ENCODE data around the gene TSPAN5. TPM values are rescaled to one million over a fixed set of nuclear protein-coding genes. Genes with fewer than 3 reads are reported as not detected.

The TSPAN5 gene
- total and polyA plus RNA-seq, 4 experiments from 2014 or later = 16.8 to 40.4 (median 25.7) TPM

DNA sequence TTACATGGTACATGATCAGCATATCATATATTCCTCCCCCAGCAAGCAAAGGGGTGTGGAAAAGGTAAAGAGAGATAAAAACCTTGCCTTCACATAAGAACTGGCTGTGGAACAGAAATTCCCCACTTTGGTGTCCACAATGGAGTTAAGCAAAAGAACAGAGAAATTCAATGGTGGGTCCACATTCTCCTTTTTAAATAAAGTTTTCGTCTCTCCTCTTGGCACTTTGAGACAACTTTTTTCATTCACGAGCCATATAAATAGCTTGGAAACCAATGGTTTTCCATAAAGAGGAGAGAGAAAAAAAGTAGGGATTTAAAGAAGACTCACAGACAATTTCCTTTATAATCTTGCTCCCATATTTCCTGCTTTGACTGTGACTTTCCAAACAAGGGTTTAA, 148.1 kb downstream of the TSPAN5 start:
- ChIA-PET POLR2A (ENCODE audit: partially characterized antibody) (no interaction called here), CTCF (ENCODE audit: partially characterized antibody) (interaction anchor here (1.8 kb wide), 1 partner anchor 19 kb away, joined by 6 read pairs; no protein-coding TSS in a partner anchor)
- intact Hi-C loops (cut with micrococcal nuclease) = no loop called here
- Histone ChIP-seq H3K27me3 (ENCODE audit: insufficient read depth, low read length) (no peaks in the 10 kb centered on the region), H3K27ac (ENCODE audit: low read depth, low read length) (no peak overlapping the region), H3K4me1 (ENCODE audit: insufficient read depth, low read length) (peaks cover 17% of the 10 kb centered on the region), H3K4me3 (ENCODE audit: low read length in 2 of 2) (no peak overlapping the region), H3K9me3 (ENCODE audit: control insufficient read depth in 1 of 2, low read length in 2 of 2) (no peaks in the 10 kb centered on the region), H3K36me3 (ENCODE audit: insufficient read depth, low read length) (no peaks in the 10 kb centered on the region)
- peak overlapping the region in 2 of 8 donors; percentile 16 to 63 for H3K4me3 Mint-ChIP-seq
- H3K36me3 Mint-ChIP-seq = peaks cover 8 to 13% of the 10 kb centered on the region in 2 donors
- peaks cover 25 to 54% (median 38%) of the 10 kb centered on the region in 4 donors for H3K4me1 Mint-ChIP-seq
- DNase-seq = no peak
- H3K9me3 Mint-ChIP-seq = no peaks in the 10 kb centered on the region
- peak overlapping the region in 1 of 7 donors; percentile 7 for H3K27ac Mint-ChIP-seq
- no peaks in the 10 kb centered on the region for H3K27me3 Mint-ChIP-seq

GRCh38 chr4:98509721-98510120, 148.7 kb downstream of the TSPAN5 start:
- no peaks in the 10 kb centered on the region for H3K36me3 ChIP-seq (ENCODE audit: insufficient read depth, low read length)
- peaks cover 20 to 47% (median 34%) of the 10 kb centered on the region in 4 donors for H3K4me1 Mint-ChIP-seq
- H3K27ac Mint-ChIP-seq = peak overlapping the region in 1 of 7 donors; percentile 25
- no peaks in the 10 kb centered on the region for H3K9me3 ChIP-seq (ENCODE audit: control insufficient read depth in 1 of 2, low read length in 2 of 2)
- H3K27ac ChIP-seq (ENCODE audit: low read depth, low read length) = no peak overlapping the region
- H3K36me3 Mint-ChIP-seq = peaks cover 12 to 16% of the 10 kb centered on the region in 2 donors
- H3K9me3 Mint-ChIP-seq = no peaks in the 10 kb centered on the region
- peaks cover 12% of the 10 kb centered on the region for H3K4me1 ChIP-seq (ENCODE audit: insufficient read depth, low read length)
- H3K4me3 ChIP-seq (ENCODE audit: low read length in 2 of 2) = no peak overlapping the region
- H3K27me3 ChIP-seq (ENCODE audit: insufficient read depth, low read length) = no peaks in the 10 kb centered on the region
- H3K27me3 Mint-ChIP-seq = no peaks in the 10 kb centered on the region
- ChIA-PET CTCF (ENCODE audit: partially characterized antibody) (interaction anchor here (1.8 kb wide), 1 partner anchor 18 kb away, joined by 6 read pairs; no protein-coding TSS in a partner anchor), POLR2A (ENCODE audit: partially characterized antibody) (no interaction called here)
- intact Hi-C loops (cut with micrococcal nuclease) = no loop called here
- DNase-seq = no peak
- H3K4me3 Mint-ChIP-seq = no peak overlapping the region

GRCh38 chr4:98508829-98509598, 149.4 kb downstream of the TSPAN5 start:
- ChIA-PET POLR2A (ENCODE audit: partially characterized antibody) (no interaction called here), CTCF (ENCODE audit: partially characterized antibody) (no interaction called here)
- no peak for DNase-seq
- intact Hi-C loops (cut with micrococcal nuclease) = no loop called here
- Mint-ChIP-seq H3K4me1 (peaks cover 19 to 45% (median 32%) of the 10 kb centered on the region in 4 donors), H3K4me3 (no peak overlapping the region), H3K36me3 (peaks cover 18 to 19% of the 10 kb centered on the region in 2 donors), H3K27me3 (no peaks in the 10 kb centered on the region), H3K27ac (peak overlapping the region in 2 of 7 donors; percentile 25 to 46), H3K9me3 (no peaks in the 10 kb centered on the region)
- peaks cover 12% of the 10 kb centered on the region for H3K4me1 ChIP-seq (ENCODE audit: insufficient read depth, low read length)
- H3K4me3 ChIP-seq (ENCODE audit: low read length in 2 of 2) = no peak overlapping the region
- H3K9me3 ChIP-seq (ENCODE audit: control insufficient read depth in 1 of 2, low read length in 2 of 2) = no peaks in the 10 kb centered on the region
- H3K36me3 ChIP-seq (ENCODE audit: insufficient read depth, low read length) = no peaks in the 10 kb centered on the region
- no peaks in the 10 kb centered on the region for H3K27me3 ChIP-seq (ENCODE audit: insufficient read depth, low read length)
- no peak overlapping the region for H3K27ac ChIP-seq (ENCODE audit: low read depth, low read length)

DNA sequence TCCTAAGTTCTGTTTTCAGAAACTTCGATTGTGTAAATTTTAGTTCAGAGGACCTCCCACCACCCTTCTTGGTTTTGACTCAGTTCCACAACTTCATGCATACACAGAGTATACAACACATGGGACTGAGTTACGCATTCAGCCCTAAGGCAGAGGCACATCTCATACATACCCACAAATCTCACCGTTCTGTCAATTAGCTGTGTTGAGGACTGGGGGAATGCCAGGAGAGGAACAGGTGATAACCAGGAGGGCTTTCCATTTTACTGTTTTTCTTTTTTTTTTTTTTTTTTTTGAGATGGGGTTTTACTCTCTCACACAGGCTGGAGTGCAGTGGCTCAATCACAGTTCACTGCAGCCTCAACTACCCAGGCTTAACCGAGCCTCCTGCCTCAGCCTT, 150.2 kb downstream of the TSPAN5 start:
- CTCF ChIA-PET (ENCODE audit: partially characterized antibody) = no interaction called here
- Histone ChIP-seq H3K4me1 (ENCODE audit: insufficient read depth, low read length) (peaks cover 12% of the 10 kb centered on the region), H3K36me3 (ENCODE audit: insufficient read depth, low read length) (no peaks in the 10 kb centered on the region), H3K27me3 (ENCODE audit: insufficient read depth, low read length) (no peaks in the 10 kb centered on the region), H3K9me3 (ENCODE audit: control insufficient read depth in 1 of 2, low read length in 2 of 2) (no peaks in the 10 kb centered on the region), H3K4me3 (ENCODE audit: low read length in 2 of 2) (no peak overlapping the region), H3K27ac (ENCODE audit: low read depth, low read length) (no peak overlapping the region)
- Mint-ChIP-seq H3K4me3 (no peak overlapping the region), H3K27me3 (no peaks in the 10 kb centered on the region), H3K27ac (no peak overlapping the region), H3K36me3 (peaks cover 18 to 21% of the 10 kb centered on the region in 2 donors), H3K4me1 (peaks cover 18 to 42% (median 31%) of the 10 kb centered on the region in 4 donors), H3K9me3 (no peaks in the 10 kb centered on the region)
- intact Hi-C loops (cut with micrococcal nuclease) = no loop called here
- no peak for DNase-seq
- POLR2A ChIA-PET (ENCODE audit: partially characterized antibody) = no interaction called here

GRCh38 chr4:98507299-98507698, 151.1 kb downstream of the TSPAN5 start:
- Mint-ChIP-seq H3K4me3 (no peak overlapping the region), H3K27me3 (no peaks in the 10 kb centered on the region), H3K27ac (no peak overlapping the region), H3K4me1 (peaks cover 13 to 32% (median 24%) of the 10 kb centered on the region in 4 donors), H3K36me3 (peaks cover 23 to 30% of the 10 kb centered on the region in 2 donors), H3K9me3 (no peaks in the 10 kb centered on the region)
- Histone ChIP-seq H3K27me3 (ENCODE audit: insufficient read depth, low read length) (no peaks in the 10 kb centered on the region), H3K9me3 (ENCODE audit: control insufficient read depth in 1 of 2, low read length in 2 of 2) (no peaks in the 10 kb centered on the region), H3K4me3 (ENCODE audit: low read length in 2 of 2) (no peak overlapping the region), H3K4me1 (ENCODE audit: insufficient read depth, low read length) (peaks cover 12% of the 10 kb centered on the region), H3K27ac (ENCODE audit: low read depth, low read length) (no peak overlapping the region), H3K36me3 (ENCODE audit: insufficient read depth, low read length) (no peaks in the 10 kb centered on the region)
- no peak for DNase-seq
- ChIA-PET CTCF (ENCODE audit: partially characterized antibody) (interaction anchor here (1.0 kb wide), 1 partner anchor 20 kb away, joined by 3 read pairs; no protein-coding TSS in a partner anchor), POLR2A (ENCODE audit: partially characterized antibody) (no interaction called here)
- intact Hi-C loops (cut with micrococcal nuclease) = no loop called here

GRCh38 chr4:98506462-98507132, 151.8 kb downstream of the TSPAN5 start:
- no peak overlapping the region for H3K4me3 Mint-ChIP-seq
- H3K36me3 Mint-ChIP-seq = peaks cover 23 to 37% of the 10 kb centered on the region in 2 donors
- H3K27me3 Mint-ChIP-seq = no peaks in the 10 kb centered on the region
- peaks cover 13 to 32% (median 27%) of the 10 kb centered on the region in 4 donors for H3K4me1 Mint-ChIP-seq
- ChIA-PET POLR2A (ENCODE audit: partially characterized antibody) (no interaction called here), CTCF (ENCODE audit: partially characterized antibody) (interaction anchor here (0.6 to 1.0 kb wide), 2 partner anchors 21 to 39 kb away, joined by 3 read pairs; no protein-coding TSS in a partner anchor)
- no peak for DNase-seq
- Histone ChIP-seq H3K9me3 (ENCODE audit: control insufficient read depth in 1 of 2, low read length in 2 of 2) (no peaks in the 10 kb centered on the region), H3K4me3 (ENCODE audit: low read length in 2 of 2) (no peak overlapping the region), H3K4me1 (ENCODE audit: insufficient read depth, low read length) (peaks cover 12% of the 10 kb centered on the region), H3K36me3 (ENCODE audit: insufficient read depth, low read length) (no peaks in the 10 kb centered on the region), H3K27me3 (ENCODE audit: insufficient read depth, low read length) (no peaks in the 10 kb centered on the region), H3K27ac (ENCODE audit: low read depth, low read length) (no peak overlapping the region)
- H3K9me3 Mint-ChIP-seq = no peaks in the 10 kb centered on the region
- H3K27ac Mint-ChIP-seq = peak overlapping the region in 1 of 7 donors; percentile 15
- intact Hi-C loops (cut with micrococcal nuclease) = no loop called here

GRCh38 chr4:98505992-98506391, 152.4 kb downstream of the TSPAN5 start:
- intact Hi-C loops (cut with micrococcal nuclease) = no loop called here

More at GRCh38 chr4:98505992-98506391, 152.4 kb downstream of the TSPAN5 start:
- Histone ChIP-seq H3K36me3 (ENCODE audit: insufficient read depth, low read length) (no peaks in the 10 kb centered on the region), H3K27ac (ENCODE audit: low read depth, low read length) (no peak overlapping the region), H3K9me3 (ENCODE audit: control insufficient read depth in 1 of 2, low read length in 2 of 2) (no peaks in the 10 kb centered on the region), H3K27me3 (ENCODE audit: insufficient read depth, low read length) (no peaks in the 10 kb centered on the region), H3K4me3 (ENCODE audit: low read length in 2 of 2) (no peak overlapping the region), H3K4me1 (ENCODE audit: insufficient read depth, low read length) (peaks cover 7% of the 10 kb centered on the region)
- no peaks in the 10 kb centered on the region for H3K27me3 Mint-ChIP-seq
- CTCF ChIA-PET (ENCODE audit: partially characterized antibody) = interaction anchor here (0.6 to 1.0 kb wide), 2 partner anchors 22 to 39 kb away, joined by 3 read pairs; no protein-coding TSS in a partner anchor
- POLR2A ChIA-PET (ENCODE audit: partially characterized antibody) = no interaction called here
- H3K9me3 Mint-ChIP-seq = no peaks in the 10 kb centered on the region
- no peak for DNase-seq
- peaks cover 9 to 28% (median 25%) of the 10 kb centered on the region in 4 donors for H3K4me1 Mint-ChIP-seq
- no peak overlapping the region for H3K27ac Mint-ChIP-seq
- H3K4me3 Mint-ChIP-seq = no peak overlapping the region
- H3K36me3 Mint-ChIP-seq = peaks cover 26 to 43% of the 10 kb centered on the region in 2 donors
